Measurements from ENCODE around the gene ST3GAL4. TPM values are rescaled to one million over a fixed set of nuclear protein-coding genes. Genes with fewer than 3 reads are reported as not detected.
"Not testable (repeated sequence)": the region's sequence is repeated elsewhere in the genome, so short reads cannot be mapped to it uniquely, and the experiment has no call there.

Gene ST3GAL4
- total and polyA plus RNA-seq, 10 of the 15 experiments (the other 5 are each of a cell fraction or from before 2014, with no cell fraction given): 3.8 to 8.1 (median 6.5) TPM; not detected in 2

- TF ChIP-seq PAX8 (IDR thresholded peaks at IDR 0.05): no peak
- TF ChIP-seq, protein P1, sequence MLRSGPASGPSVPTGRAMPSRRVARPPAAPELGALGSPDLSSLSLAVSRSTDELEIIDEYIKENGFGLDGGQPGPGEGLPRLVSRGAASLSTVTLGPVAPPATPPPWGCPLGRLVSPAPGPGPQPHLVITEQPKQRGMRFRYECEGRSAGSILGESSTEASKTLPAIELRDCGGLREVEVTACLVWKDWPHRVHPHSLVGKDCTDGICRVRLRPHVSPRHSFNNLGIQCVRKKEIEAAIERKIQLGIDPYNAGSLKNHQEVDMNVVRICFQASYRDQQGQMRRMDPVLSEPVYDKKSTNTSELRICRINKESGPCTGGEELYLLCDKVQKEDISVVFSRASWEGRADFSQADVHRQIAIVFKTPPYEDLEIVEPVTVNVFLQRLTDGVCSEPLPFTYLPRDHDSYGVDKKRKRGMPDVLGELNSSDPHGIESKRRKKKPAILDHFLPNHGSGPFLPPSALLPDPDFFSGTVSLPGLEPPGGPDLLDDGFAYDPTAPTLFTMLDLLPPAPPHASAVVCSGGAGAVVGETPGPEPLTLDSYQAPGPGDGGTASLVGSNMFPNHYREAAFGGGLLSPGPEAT (IDR thresholded peaks at IDR 0.05; ENCODE audit: low read depth): no peak
- TF ChIP-seq CHD4 (IDR thresholded peaks at IDR 0.05): no peak
Measured at GRCh38 chr11:126346586-126346940, 8.9 kb upstream of the ST3GAL4 start (continued).

- intact Hi-C loops (cut with micrococcal nuclease; ENCODE audit: unreplicated experiment); DNase-seq (ENCODE audit: low read depth, low spot score); H3K79me2 ChIP-seq (ENCODE audit: control insufficient read depth, insufficient read depth, low read length); H2AFZ ChIP-seq (ENCODE audit: control insufficient read depth, low read depth, low read length); H3K4me3 ChIP-seq; ATAC-seq; CTCF ChIA-PET; H3K27ac ChIP-seq (ENCODE audit: control insufficient read depth, insufficient read depth); BruUV-seq (replicated peaks); SMC1A ChIA-PET (ENCODE audit: uncharacterized antibody, unreplicated experiment); H3K9ac ChIP-seq (ENCODE audit: control insufficient read depth, insufficient read depth, low read length); H3K4me2 ChIP-seq (ENCODE audit: control insufficient read depth, insufficient read depth); RAD21 ChIA-PET (ENCODE audit: unreplicated experiment); H3K27me3 ChIP-seq (replicated peaks in 1 of 2; ENCODE audit: control insufficient read depth in 2 of 2, insufficient read depth in 2 of 2, low read length in 1 of 2); FAIRE-seq; H3K9me3 ChIP-seq (replicated peaks; ENCODE audit: control insufficient read depth, insufficient read depth, low read length); H3K4me1 ChIP-seq (ENCODE audit: control insufficient read depth, insufficient read depth, low read length); in situ Hi-C loops (cut with MboI); H4K20me1 ChIP-seq (ENCODE audit: control insufficient read depth, insufficient read depth): not testable (repeated sequence)
- peaks cover 20 to 30% of the 10 kb centered on the region in 2 experiments; a peak in 3 of 4 replicates for H3K36me3 ChIP-seq (ENCODE audit: control insufficient read depth in 2 of 2, insufficient read depth in 2 of 2, low read length in 1 of 2)
- 72% methylated on average over 5 of the region's 7 CpGs for WGBS (ENCODE audit: insufficient coverage, insufficient replicate concordance, low lambda C conversion rate, missing lambda C conversion rate)
- POLR2A ChIA-PET: interaction anchor here (0.6 kb wide), 1 partner anchor 14 kb away, joined by 4 read pairs; no protein-coding TSS in a partner anchor
Measured at GRCh38 chr11:126346946-126347345, 8.5 kb upstream of the ST3GAL4 start.

Measured in GM12878 (cell line).